ENCODE data around the gene SLC22A3.

GRCh38 chr6:160356074-160356744, 8.0 kb downstream of the SLC22A3 start:
- TF ChIP-seq CTCF (IDR thresholded peaks at IDR 0.05 in 4 of 5, conservative IDR thresholded peaks at IDR 0.05 in 1 of 5) (no peak), POLR2A (IDR thresholded peaks at IDR 0.05) (no peak)
